SK-N-MC (cell line): ENCODE measurements around the gene CXCL12.

Source experiments
- EZH2 ChIP-seq: fragments of 200-600 bp; sonication (generic); IDR thresholded peaks from one replicate; pipeline ENCODE4 v1.6.1; 2017; ENCODE audit warnings: antibody characterized with exemption
- FOXP2 ChIP-seq: optimal IDR thresholded peaks from 2 replicates; pipeline ENCODE3; 2011; ENCODE audit warnings: mild to moderate bottlenecking, moderate library complexity; ENCODE audit not compliant: insufficient read depth; ENCODE audit errors: extremely low read length, control extremely low read depth
- POLR2AphosphoS5 ChIP-seq: IDR thresholded peaks from 2 replicates; pipeline ENCODE4 v1.6.1; 2012; ENCODE audit warnings: mild to moderate bottlenecking, low read depth, low read length, borderline replicate concordance

- TF ChIP-seq POLR2AphosphoS5 (no peak), EZH2 (no peak), FOXP2 (no peak)
These were observed 284 bp downstream of the CXCL12 start for GRCh38 chr10:44384601-44385025.
